ENCODE results near the gene MTIF2.
A peak's percentile ranks its signal among the peaks of the same experiment; 100 is the strongest.

MTIF2 gene, protein sequence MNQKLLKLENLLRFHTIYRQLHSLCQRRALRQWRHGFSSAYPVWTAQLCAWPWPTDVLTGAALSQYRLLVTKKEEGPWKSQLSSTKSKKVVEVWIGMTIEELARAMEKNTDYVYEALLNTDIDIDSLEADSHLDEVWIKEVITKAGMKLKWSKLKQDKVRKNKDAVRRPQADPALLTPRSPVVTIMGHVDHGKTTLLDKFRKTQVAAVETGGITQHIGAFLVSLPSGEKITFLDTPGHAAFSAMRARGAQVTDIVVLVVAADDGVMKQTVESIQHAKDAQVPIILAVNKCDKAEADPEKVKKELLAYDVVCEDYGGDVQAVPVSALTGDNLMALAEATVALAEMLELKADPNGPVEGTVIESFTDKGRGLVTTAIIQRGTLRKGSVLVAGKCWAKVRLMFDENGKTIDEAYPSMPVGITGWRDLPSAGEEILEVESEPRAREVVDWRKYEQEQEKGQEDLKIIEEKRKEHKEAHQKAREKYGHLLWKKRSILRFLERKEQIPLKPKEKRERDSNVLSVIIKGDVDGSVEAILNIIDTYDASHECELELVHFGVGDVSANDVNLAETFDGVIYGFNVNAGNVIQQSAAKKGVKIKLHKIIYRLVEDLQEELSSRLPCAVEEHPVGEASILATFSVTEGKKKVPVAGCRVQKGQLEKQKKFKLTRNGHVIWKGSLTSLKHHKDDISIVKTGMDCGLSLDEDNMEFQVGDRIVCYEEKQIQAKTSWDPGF

GRCh38 chr2:55268907-55269644 lies at the start of gene MTIF2:
Gene MTIF2 (minus strand): TSS chr2:55269231. CDS start chr2:55263858, 5,373 bp downstream.
- POLR2A ChIA-PET, result interaction anchor here (1.1 kb wide), 1 partner anchor 143 kb away, joined by 8 read pairs; no protein-coding TSS in a partner anchor
- CTCF ChIA-PET, result interaction anchor here (2.1 kb wide), 1 partner anchor 12 kb away, joined by 4 read pairs; no protein-coding TSS in a partner anchor
- DNase-seq (ENCODE audit: extremely low spot score), result peak; percentile 93
- TF ChIP-seq, protein P1, sequence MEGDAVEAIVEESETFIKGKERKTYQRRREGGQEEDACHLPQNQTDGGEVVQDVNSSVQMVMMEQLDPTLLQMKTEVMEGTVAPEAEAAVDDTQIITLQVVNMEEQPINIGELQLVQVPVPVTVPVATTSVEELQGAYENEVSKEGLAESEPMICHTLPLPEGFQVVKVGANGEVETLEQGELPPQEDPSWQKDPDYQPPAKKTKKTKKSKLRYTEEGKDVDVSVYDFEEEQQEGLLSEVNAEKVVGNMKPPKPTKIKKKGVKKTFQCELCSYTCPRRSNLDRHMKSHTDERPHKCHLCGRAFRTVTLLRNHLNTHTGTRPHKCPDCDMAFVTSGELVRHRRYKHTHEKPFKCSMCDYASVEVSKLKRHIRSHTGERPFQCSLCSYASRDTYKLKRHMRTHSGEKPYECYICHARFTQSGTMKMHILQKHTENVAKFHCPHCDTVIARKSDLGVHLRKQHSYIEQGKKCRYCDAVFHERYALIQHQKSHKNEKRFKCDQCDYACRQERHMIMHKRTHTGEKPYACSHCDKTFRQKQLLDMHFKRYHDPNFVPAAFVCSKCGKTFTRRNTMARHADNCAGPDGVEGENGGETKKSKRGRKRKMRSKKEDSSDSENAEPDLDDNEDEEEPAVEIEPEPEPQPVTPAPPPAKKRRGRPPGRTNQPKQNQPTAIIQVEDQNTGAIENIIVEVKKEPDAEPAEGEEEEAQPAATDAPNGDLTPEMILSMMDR (IDR thresholded peaks at IDR 0.05; ENCODE audit: control extremely low read depth, extremely low read depth, low read depth, missing control alignments), result no peak

GRCh38 chr2:55314985-55315384 lies 46.0 kb upstream of the MTIF2 start:
- ChIA-PET CTCF (interaction anchor here (1.2 to 1.4 kb wide), 2 partner anchors 12 to 20 kb away, joined by 3 to 6 read pairs; no protein-coding TSS in a partner anchor), POLR2A (no interaction called here)
- TF ChIP-seq, protein P1 (IDR thresholded peaks at IDR 0.05; ENCODE audit: control extremely low read depth, extremely low read depth, low read depth, missing control alignments), result no peak
- DNase-seq (ENCODE audit: extremely low spot score), result no peak

DNA sequence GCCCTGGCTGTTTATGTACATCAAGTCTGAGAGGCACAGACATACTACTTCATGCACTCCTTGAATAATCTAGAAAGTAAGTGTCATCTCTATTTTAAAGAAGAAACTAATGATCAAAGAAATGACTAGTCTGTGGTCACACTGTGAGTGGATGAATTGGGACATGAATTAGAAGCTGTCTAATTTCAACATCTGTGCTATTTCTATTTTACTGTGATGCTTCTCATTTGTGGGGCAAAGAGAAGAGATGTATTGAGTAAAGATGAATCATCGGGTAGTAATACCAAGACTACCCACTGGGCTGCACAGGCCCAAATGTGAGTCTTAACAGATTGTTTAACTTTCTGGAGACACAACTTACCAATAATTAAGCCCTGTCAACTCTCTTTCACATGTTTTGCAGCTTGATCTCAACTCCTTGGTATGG lies 42.4 kb upstream of the MTIF2 start:
- ChIA-PET CTCF (interaction anchor here (0.6 to 2.2 kb wide), 6 partner anchors 9 to 25 kb away, joined by 3 to 5 read pairs (median 3); no protein-coding TSS in a partner anchor), POLR2A (no interaction called here)
- peak; percentile 50 for DNase-seq (ENCODE audit: extremely low spot score)
- TF ChIP-seq, protein P1 (IDR thresholded peaks at IDR 0.05; ENCODE audit: control extremely low read depth, extremely low read depth, low read depth, missing control alignments), result no peak

DNA sequence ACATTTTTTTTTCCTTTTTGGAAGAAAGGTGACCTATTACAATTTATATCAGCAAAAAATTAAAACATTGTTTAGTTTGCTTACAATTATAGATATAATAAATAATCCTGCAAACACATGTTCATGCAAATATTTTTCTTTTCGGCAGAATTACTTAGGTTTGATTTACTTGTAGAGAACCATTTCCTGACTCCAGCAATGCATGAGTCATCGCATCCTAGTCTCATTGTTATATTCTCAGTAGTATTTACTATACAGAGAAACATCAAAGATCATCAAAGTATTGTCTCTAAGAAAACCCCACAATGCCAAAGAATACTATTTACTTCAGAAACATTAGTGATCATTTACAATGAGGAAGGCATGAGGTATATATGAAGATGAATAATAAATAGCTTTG lies 40.4 kb upstream of the MTIF2 start:
- CTCF ChIA-PET, result interaction anchor here (1.1 kb wide), 1 partner anchor 13 kb away, joined by 3 read pairs; no protein-coding TSS in a partner anchor
- TF ChIP-seq, protein P1 (IDR thresholded peaks at IDR 0.05; ENCODE audit: control extremely low read depth, extremely low read depth, low read depth, missing control alignments), result no peak
- POLR2A ChIA-PET, result no interaction called here
- DNase-seq (ENCODE audit: extremely low spot score), result no peak

DNA sequence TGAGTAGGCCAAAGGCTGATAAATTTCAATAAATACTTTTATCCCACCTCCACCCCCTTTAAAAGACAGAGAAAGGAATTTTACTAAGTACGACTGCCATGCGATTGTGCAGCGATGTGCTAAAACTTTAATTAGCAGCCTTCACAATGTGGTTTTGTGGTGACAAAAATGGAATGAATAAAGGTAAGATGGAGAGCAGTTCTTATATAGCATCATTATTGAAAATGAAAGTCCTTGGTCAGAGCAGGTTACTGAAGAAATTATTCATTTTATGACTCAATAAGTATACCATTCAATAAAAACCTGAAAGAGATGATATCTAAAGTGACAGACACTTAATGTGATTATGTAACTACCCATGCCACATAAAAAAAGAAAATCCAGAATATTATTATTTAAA lies 33.2 kb upstream of the MTIF2 start:
- peak; percentile 34 for DNase-seq (ENCODE audit: extremely low spot score)
- TF ChIP-seq, protein P1 (IDR thresholded peaks at IDR 0.05; ENCODE audit: control extremely low read depth, extremely low read depth, low read depth, missing control alignments), result no peak
- POLR2A ChIA-PET, result no interaction called here
- CTCF ChIA-PET, result interaction anchor here (1.2 kb wide), 1 partner anchor 9 kb away, joined by 3 read pairs; no protein-coding TSS in a partner anchor

DNA sequence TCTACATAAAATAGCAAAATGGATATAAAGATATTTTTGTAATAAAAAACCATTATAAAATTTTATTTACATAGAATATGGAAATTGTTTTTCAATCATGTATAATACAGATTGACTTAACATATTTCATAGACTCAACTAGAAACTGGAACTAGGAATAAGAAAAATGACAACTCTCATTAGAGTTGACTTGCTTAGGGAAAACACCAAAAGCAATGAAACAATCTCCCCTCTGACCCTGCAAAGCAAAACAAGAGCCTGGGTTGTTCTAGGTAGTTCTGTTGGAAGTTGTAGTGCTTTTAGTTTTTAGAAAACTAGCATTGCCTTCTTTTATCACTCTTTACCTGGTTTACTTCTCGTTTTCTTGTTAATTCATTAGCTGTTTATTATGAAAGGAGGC lies 32.2 kb upstream of the MTIF2 start:
- TF ChIP-seq, protein P1 (IDR thresholded peaks at IDR 0.05; ENCODE audit: control extremely low read depth, extremely low read depth, low read depth, missing control alignments), result no peak
- ChIA-PET CTCF (no interaction called here), POLR2A (no interaction called here)
- DNase-seq (ENCODE audit: extremely low spot score), result no peak

Data from GM10248 (cell line).